GM18519 (cell line): ENCODE measurements around the gene OSBPL2.

Source experiments
- ATAC-seq: cut with Tn5 transposase; IDR thresholded peaks from one replicate; pipeline ENCODE4 v1.9.1; 2021; ENCODE audit warnings: mild to moderate bottlenecking, moderate library complexity; ENCODE audit not compliant: unreplicated experiment, low FRiP score

OSBPL2 gene

DNA sequence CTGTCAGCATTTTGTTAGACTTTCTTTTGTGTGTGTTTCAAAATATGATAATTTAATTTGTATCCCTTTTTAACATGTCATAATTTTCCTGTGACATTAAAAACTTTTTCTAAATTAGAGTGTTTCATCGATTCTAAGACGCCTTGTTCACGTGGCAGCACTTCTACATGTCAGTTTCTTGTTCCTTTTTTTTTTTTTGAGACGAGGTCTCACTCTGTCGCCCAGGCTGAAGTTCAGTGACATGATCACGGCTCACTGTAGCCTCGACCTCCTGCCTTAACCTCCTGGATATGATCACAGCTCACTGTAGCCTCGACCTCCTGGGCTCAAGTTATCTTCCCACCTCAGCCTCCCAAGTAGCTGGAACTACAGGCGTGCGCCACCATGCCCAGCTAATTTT is 36.9 kb downstream of the OSBPL2 start:
- ATAC-seq: no peak

DNA sequence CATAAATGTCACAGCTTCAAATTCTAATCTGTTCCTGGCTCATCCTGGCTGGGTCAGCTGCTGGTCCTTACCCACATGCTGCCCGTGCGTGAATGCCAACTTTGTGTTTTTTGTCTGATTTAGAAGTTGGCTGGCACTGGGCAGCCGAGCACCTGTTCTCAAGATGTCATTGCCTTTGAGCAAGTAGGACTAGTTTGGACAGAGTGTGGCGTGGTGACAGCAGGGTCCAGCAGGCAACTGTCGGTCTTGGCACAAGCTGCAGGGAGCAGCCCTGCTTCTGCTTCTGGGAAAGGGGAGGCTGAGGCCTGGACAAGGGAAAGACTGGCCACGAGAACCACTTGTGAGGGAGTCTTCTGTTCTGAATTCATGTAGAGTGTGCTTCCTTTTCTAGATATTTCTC is 38.1 kb downstream of the OSBPL2 start:
- no peak for ATAC-seq

DNA sequence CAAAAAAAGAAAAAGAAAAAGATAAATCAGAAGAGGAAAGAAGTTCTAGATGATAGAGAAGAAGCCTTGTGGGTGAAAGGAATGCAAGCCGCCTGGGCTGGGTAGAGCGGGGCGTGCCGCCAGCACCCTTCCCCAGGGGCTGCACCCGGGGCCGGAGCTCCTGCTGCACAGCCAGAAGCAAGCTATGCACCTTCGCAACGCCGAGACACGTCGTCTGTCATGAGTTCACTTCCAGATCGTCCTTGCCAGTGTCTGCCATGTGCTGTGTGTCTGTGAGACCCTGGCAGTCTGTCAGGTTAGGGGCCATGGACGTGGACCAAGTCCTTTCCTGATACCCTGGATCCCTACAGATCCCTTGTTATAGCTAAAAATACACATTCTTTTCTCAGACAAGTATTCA is 38.9 kb downstream of the OSBPL2 start:
- ATAC-seq: no peak

DNA sequence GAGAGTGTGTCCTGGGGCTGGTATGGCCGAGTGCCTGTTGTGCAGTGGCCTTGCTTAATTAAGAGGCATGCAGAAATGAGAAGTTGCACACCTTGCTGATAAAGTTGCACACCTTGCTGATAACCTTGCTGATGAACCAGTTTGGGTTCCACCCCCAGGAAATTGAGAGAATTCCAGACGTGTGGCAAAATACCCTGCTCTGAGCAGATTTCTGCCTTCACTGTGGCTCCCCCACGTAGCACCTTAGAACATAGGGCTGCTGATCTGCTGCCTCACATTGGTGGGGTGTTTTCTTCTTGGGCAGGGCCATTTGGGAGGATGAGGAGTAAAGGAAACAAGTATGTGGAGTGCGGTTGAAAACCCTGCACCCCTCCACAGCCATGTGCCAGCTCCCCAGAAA is 42.0 kb downstream of the OSBPL2 start:
- no peak for ATAC-seq

DNA sequence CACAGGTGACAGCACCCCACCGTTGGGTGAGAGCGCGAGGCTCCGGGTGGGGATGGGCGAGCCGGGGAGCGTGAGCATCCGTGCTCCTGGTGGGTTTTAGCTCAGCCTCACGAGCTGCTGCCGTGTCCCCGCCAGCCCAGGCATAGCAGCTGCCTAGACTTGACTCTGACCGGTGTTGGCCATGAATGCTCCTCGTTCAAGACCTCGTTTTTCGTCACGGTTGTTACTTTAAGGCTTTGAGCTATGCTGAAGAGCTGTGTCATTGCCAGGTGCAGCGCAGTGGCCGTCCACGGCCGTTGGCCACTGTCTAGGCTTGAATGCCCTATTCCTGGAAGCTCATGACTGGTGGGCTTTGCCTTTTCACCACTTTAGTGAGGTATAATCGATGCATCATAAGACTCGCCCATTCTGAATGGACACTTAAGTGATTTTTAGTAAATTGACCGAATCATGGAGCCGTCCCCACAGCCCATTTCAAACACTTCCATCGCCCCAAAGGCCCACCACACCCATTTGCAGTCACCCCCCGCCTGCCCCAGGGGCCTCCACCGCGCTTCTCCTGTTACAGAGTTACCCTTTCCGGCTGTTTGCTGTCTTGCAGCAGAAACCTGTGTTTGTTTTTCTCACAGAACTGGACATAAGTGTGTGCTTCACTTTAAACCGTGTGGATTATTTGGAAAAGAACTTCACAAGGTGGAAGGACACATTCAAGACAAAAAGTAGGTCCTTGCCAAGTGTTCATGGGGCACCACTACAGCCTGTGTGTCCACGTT is 43.0 kb downstream of the OSBPL2 start:
- no peak for ATAC-seq

DNA sequence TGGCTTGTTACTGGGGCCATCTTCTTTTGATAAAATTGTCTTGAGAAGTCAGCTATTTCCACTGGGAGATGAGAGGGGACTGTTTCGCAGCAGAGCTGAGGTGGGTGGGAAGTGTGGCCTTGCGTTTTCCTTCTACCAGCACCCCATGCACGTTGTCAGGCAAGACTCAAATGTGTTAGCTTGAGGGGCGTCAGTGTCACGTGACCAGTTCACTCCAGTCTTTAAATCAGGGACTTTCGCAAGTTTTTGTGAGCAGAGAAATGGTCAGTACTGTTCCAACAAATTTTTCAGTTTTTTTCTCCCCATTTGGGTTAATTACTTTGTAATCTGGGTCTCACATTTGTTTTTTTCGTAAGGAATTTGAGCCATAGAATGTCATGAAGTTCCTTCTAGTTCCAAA is 43.8 kb downstream of the OSBPL2 start:
- ATAC-seq: no peak

DNA sequence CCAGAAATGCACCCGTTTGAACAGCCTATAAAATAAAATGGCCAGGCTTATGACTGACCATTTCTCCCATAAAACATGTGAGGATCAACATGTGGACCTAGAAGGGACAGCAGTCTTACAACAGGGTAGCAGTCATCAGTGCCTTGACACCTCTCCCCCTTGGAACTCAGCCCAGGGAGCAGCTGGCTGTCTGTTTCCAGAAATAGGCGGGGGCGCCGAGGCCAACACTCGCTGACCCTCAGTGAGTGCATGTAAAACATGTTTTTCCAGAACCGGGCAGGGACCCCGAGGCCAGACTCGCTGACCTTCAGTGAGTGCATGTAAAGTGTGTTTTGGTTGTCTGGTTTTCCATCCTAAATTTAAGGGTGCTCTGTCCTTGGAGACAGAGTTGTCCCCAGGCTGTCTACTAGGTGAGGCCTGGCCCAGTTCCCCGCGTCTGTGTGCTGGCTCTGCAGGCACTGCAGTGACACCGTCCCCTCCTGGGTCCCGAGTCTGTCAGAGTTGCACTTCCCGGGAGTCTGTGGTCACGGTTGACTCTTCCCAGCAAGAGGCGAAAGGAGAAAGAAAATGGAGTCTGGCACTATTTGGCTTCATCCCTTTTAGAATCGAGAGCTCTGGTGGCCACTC is 44.7 kb downstream of the OSBPL2 start:
- no peak for ATAC-seq

DNA sequence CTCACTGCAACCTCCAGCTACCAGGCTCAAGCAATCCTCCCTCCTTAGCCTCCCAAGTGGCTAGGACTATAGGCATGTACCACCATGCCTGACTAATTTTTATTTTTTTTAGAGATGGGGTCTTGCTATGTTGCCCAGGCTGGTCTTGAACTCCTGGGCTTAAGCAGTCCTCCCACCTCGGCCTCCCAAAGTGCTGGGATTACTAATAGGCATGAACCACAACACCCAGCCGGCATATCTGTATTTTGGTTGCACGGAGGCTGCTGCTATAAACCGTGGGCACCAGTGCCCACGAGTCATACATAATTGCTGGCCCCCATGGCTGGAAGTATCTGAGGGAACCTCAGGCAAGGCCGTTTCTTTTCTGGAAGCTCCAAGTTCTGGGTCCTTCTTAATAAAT is 46.1 kb downstream of the OSBPL2 start:
- no peak for ATAC-seq

DNA sequence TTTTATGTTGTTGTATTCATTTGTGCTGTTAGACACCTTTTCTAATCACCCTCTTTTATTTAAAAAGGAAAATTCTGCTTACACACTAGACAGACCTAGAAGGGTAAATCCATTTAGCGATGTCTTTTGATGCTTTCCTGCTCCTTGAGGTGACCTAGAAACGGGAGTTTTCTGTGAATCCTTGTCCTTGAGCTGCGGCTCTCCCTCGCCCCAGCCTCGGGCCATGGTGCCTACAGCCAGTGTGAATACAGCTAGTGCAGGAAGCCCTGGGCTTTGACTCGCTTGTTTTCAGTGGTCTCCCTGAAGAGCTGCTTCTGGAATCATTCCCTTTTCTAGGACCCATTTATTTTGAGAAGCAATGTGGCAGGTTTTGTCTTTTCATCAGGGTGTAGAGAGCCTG is 46.8 kb downstream of the OSBPL2 start:
- ATAC-seq: no peak

DNA sequence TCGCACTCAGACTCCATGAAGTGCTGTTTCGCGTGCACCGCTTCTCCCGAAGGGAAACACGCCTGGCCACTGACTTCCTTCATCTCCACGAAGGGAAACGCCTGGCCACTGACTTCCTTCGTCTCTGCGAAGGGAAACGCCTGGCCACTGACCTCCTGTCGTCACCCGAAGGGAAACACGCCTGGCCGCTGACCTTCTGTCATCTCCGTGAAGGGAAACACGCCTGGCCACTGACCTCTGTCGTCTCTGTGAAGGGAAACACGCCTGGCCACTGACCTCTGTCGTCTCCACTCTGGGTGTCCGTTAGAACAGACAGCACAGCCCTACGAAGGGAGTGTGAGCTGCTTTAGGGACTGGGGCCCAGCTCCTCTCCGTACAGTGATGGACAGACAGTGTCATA is 47.4 kb downstream of the OSBPL2 start:
- ATAC-seq: no peak

DNA sequence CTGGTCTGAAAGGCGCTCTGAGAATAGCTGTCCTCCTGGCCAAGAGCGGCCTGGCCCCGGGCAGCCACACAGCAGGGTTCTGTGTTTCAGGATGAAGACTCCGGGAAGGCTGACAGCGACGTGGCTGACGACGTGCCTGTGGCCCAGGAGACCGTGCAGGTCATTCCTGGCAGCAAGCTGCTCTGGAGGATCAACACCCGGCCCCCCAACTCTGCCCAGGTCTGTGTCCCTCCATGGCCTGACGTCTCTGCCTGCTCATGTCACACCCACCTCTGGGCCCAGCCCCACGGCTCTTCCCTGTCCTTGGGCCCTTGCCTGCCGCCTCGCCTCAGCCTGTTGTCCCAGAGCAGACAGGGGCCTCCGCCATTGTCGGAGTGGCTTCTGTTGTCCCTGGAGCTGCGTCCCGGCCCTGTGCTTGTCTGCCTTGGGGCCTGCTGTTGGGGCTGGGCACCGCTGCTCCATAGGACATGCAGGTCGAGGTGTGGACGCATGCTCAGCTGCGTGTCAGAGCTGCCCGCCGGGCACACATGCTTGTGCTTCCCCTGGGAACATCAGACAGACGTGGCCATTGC is 48.3 kb downstream of the OSBPL2 start:
- ATAC-seq: no peak

DNA sequence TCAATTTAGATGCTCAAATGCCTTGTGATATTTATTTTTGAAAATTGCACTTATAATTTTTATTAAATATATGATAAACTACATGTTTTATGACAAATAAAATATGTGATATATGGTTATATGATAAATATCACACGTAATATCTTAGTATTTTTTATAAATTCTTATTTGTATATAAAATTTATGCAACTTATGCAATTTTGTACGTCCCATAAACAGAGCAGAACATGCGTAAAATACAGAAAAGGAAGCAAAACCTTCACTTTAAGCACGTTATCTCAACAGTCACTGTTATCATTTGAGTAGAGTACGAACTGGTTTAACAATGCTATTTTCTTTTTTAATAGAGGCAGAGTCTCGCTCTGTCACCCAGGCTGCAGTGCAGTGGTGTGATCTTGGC is 48.8 kb downstream of the OSBPL2 start:
- ATAC-seq: no peak

DNA sequence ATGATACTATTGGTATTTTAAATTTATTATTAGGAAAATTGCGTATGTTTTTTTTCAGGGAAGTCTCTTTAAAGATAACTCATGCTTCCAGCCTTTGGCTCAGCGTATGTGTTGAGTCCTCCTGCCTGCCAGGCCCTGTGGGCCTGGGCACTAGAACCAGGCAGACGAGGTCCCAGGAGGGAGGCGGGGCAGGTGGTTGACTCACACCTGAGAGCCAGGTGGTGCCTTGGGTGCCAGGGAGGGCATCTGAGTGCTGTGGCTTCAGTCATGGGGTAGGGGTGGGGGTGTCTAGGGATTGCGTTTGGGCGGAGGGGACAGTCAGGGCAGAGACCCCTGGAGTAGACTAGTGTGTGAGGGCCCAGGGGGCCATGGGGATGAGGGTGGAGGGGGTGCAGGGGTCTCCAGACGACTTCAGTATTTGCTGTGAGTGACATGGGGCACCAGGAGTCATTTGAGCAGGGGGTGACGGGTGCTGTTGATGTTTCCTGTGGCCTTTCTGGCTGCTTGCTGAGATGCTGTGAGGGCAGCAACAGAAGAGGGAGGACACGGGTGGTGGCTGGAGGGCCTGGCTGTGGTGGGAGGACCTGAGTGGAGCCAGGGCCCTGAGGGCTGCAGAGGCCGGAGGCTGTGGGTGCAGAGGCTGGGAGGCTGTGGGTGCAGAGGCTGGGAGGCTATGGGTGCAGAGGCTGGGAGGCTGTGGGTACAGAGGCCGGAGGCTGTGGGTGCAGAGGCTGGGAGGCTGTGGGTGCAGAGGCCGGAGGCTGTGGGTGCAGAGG is 49.6 kb downstream of the OSBPL2 start:
- no peak for ATAC-seq

DNA sequence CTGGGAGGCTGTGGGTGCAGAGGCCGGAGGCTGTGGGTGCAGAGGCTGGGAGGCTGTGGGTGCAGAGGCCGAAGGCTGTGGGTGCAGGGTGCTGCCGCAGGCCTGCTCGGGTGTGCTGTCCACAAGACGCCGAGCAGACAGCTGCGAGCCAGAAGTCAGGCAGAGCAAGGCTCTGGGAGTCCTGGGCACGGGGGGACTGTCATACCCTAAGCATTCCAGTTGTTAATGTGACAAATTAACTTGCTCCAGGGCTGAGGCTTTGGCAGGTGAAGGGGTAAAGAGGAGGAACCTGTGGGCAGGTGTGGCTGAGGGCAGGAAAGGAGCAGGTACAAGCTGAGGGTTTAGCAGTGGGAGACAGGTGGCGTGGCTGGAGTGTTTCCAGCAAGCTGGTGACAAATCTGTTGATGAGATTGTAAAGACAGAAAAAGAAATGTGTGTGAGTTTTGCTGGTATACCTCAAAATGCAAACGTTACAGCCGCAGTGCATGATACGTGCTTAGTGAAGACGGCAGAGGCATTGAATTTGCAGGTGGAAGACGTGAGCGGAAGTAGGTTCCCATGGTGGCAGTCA is 50.3 kb downstream of the OSBPL2 start:
- no peak for ATAC-seq

DNA sequence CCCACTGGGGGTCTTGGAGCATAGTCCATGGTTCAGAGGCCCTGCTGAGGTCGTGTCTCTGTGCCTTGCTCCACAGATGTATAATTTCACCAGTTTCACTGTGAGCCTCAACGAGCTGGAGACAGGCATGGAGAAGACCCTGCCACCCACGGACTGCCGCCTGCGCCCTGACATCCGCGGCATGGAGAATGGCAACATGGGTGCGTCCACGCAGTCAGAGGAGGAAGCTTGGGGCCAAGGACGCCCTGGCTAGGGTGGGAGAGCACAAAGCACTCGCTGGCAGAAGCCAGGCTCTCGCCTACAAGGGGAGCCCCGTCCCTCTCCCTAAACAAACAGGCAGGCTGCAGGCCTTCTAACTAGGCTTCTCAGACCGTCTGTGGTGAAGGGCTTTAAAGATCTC is 50.8 kb downstream of the OSBPL2 start:
- ATAC-seq: no peak

DNA sequence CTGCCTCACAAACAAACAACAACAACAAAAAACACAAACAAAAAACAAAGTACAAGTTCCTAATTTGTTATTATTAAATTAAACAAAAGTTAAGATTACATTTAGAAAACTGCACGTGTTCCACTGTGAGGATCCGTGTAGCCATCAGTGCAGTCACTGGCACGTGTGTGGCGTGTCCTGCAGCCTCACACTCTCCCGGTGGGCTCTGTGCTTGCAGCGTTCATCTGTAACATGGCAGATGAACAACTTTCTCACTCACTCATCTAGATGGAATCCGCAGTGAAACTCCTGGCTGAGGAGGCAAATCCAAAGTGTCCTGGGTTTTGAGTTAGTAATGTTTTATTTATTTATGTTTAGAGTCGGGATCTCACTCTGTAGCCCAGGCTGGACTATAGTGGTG is 51.6 kb downstream of the OSBPL2 start:
- no peak for ATAC-seq

DNA sequence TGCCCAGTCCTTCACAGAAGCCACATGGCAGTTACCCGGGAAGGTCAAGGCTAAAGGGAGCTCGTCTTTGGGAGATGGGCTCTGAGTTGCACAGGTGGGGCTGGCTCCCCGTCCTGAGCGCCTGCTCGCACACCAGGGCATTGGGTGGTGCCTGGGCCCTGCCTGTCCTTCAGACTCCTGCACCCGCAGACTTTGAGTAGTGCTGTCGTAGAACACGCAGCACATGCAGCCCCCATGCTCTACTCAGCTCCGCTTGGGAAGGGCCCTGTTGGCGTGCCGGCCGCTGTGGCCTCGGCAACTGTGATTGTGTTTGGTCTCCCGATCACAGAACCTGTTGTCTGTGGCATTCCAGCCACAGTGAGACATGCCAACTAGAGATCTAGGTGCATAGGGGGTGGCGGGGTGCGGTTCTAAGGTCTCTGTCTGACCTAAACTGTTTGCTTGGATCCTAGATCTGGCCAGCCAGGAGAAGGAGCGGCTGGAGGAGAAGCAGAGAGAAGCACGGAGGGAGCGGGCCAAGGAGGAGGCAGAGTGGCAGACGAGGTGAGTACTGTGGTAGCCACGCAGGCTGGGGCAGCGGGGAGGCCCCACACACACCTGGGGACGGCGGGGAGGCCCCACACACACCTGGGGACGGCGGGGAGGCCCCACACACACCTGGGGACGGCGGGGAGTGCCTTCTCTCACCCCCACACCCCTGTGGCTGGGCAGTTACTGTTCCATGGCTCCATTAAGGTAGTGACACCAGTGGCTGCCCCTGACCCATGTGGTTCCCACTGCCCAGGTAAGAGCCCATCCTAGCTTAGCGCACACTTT is 53.1 kb downstream of the OSBPL2 start:
- ATAC-seq: no peak

DNA sequence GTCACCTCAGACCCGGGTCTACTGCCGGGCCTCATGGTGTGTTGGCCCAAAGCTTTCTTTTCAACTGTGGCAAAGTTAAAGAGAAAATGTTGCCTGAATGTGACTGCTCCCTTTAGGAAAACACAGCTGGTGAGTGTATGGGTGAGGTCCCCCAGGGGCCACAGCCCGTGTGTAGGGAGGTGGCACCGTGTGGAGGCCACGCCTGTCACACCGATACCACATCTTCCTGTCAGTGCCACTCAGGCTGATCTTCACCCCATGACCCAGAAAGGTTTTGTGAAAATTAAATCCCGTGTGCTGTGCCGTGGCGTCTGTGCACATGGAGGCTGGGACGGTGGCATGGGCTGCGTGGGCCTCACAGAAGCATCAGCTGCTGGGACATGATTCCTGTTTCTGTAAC is 53.8 kb downstream of the OSBPL2 start:
- no peak for ATAC-seq

DNA sequence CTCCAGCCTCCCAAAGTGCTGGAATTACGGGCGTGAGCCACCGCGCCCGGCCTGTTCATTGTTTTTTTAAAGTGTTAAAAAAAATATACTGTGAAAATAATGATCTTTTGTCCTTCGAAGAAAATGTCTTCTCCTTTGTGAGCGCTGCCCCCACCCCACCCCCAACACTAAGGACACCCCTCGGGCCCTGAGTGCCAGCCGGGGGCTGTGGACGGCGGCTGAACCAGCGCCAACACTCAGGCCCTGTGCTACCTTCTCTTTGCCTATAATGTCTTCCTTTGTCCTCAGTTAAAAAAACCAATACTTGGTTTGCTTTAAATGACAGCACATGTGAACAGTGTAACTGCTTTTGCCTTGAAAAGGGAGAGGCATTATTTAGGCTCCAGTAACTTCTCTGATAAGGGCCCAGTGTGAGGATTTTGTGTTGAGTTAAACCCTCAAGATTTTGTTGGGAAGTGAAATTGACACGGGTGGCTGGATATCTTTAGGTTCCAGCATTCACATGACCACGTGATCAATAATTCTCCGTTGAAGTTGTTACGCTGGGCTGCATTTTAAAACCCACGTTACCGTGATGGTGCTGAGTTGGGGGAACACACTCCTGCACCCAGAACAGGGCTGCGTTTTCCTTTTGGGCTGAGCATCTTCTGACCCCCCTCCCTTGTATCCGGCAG is 54.9 kb downstream of the OSBPL2 start:
- no peak for ATAC-seq

DNA sequence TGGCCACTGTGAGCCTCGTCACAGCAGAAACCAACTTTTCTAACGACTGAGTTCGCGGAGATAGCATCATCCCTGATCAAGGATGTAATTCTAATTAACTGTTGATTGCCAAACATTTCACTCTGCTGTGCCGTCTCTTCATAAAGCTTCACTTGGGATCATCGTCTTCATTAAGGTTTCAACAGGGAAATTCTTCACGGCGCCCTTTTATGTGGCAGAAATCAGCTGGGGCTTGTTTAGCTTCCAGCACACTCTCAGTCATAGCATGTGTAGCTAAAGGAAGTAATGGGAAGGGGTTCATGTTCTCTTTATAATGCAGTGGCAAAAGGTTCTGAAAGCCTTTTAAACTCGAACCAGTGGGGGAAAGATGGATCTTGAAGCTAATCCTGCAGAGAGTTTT is 55.6 kb downstream of the OSBPL2 start:
- no peak for ATAC-seq
